Activated CD4-positive, alpha-beta T cell treated with anti-CD3 and anti-CD28 coated beads, Interleukin-2, Interleukin-6, amounts not matched to agents 100 ng/mL and 50 ng/mL, durations not matched to agents 16 hours and 8 hours (primary cell): Measurements from ENCODE around the gene SMLR1.

Experiments used
- DNase-seq: peaks from one replicate; pipeline ENCODE4 v3.0.0-alpha.2; 2020

SMLR1 gene

GRCh38 chr6:130825772-130826441 lies 1.3 kb upstream of the SMLR1 start:
- no peak for DNase-seq

GRCh38 chr6:130826442-130827246 lies 562 bp upstream of the SMLR1 start:
- no peak for DNase-seq

- DNase-seq: no peak
These were observed 2.2 kb downstream of the SMLR1 start for GRCh38 chr6:130829333-130829910.

GRCh38 chr6:130831607-130832006 lies 4.4 kb downstream of the SMLR1 start:
- no peak for DNase-seq

GRCh38 chr6:130833569-130833968 lies 6.4 kb downstream of the SMLR1 start:
- no peak for DNase-seq

GRCh38 chr6:130834482-130835251 lies 7.5 kb downstream of the SMLR1 start:
- no peak for DNase-seq

GRCh38 chr6:130836055-130836640 lies 8.9 kb downstream of the SMLR1 start:
- DNase-seq: no peak

GRCh38 chr6:130837067-130837466 lies 9.9 kb downstream of the SMLR1 start:
- DNase-seq: no peak

- DNase-seq: no peak
These were observed 11.1 kb downstream of the SMLR1 start for GRCh38 chr6:130838250-130838860.

GRCh38 chr6:130838951-130839350 lies 11.7 kb downstream of the SMLR1 start:
- no peak for DNase-seq

GRCh38 chr6:130839379-130839778 lies 12.2 kb downstream of the SMLR1 start:
- DNase-seq: no peak

- DNase-seq: no peak
These were observed 12.8 kb downstream of the SMLR1 start for GRCh38 chr6:130840050-130840449.

- DNase-seq: no peak
These were observed 14.0 kb downstream of the SMLR1 start for GRCh38 chr6:130841128-130841728.

GRCh38 chr6:130843575-130844320 lies 16.5 kb downstream of the SMLR1 start:
- DNase-seq: peak; percentile 53

- DNase-seq: no peak
These were observed 19.3 kb downstream of the SMLR1 start for GRCh38 chr6:130846501-130846900.

- no peak for DNase-seq
These were observed 20.1 kb downstream of the SMLR1 start for GRCh38 chr6:130847001-130847910.

- DNase-seq: peak; percentile 45
These were observed 21.7 kb downstream of the SMLR1 start for GRCh38 chr6:130848945-130849344.

GRCh38 chr6:130849594-130849993 lies 22.4 kb downstream of the SMLR1 start:
- DNase-seq: no peak

- no peak for DNase-seq
These were observed 23.8 kb downstream of the SMLR1 start for GRCh38 chr6:130851026-130851425.
